Measurements from ENCODE around the gene TMEM220.
A peak's percentile ranks its signal among the peaks of the same experiment; 100 is the strongest.

DNA sequence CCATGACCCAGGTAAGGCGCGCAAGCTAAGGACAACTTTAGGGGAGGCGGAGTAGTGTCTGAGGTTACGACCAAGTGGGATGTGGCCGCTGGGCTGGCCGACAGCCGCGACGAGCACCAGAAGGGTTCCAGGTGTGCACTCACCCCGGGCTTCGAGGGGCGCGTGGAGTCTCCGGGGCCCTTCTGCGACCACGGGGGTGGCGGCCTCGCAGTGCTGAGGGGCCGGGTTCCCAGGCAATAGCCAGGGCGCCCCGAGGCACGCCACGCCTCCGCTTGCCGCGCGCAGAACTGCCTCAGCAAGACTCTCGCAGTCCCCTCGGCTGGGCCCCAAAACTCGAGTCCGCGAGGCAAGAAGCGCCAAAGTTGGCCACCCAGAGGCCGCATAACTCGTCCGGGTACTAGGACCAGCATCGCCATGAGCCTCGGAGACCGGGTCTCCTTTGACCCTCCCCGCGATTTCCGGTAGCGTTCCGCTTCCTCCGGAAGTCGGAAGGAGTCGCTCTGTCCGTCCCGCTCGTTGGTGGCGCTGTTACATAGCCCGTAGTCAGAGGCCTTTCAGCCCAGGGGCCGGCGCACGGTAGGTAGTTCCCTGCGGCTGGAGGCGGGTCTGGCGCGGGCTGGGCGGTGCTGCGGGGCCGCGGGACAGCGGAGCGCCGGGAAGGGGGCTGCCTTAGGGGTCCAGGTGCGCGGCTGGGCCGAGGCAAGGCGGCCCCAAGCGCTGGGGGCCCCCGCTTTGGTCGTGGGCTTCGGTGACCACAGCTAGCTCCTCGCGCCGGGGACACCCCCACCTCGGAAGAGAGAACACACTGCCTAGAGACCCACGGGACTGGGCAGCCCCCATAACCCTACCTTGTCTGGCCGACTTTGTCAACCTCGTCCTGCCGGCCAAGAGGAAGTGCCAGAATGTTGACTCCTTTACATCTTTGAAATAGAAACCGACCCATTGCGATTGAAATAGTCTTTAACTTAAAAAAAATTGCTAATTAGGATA lies 32.4 kb downstream of the TMEM220 start, which contains the start of the genes ADPRM and SCO1:
- TF ChIP-seq CTCF (conservative IDR thresholded peaks at IDR 0.05; ENCODE audit: low read depth, low read length) (peak; percentile 28; the same call in 1 of the 2 replicates), EZH2 (IDR thresholded peaks at IDR 0.05; ENCODE audit: low read length, unreplicated experiment) (no peak)
